Activated CD4-positive, alpha-beta T cell treated with anti-CD3 and anti-CD28 coated beads for 1 hour (primary cell): ENCODE data around the gene RCCD1.
"Not testable (repeated sequence)": the region's sequence is repeated elsewhere in the genome, so short reads cannot be mapped to it uniquely, and the experiment has no call there.

Source experiments
- DNase-seq: peaks from one replicate; pipeline ENCODE4 v3.0.0-alpha.2; 2020

The RCCD1 gene

DNA sequence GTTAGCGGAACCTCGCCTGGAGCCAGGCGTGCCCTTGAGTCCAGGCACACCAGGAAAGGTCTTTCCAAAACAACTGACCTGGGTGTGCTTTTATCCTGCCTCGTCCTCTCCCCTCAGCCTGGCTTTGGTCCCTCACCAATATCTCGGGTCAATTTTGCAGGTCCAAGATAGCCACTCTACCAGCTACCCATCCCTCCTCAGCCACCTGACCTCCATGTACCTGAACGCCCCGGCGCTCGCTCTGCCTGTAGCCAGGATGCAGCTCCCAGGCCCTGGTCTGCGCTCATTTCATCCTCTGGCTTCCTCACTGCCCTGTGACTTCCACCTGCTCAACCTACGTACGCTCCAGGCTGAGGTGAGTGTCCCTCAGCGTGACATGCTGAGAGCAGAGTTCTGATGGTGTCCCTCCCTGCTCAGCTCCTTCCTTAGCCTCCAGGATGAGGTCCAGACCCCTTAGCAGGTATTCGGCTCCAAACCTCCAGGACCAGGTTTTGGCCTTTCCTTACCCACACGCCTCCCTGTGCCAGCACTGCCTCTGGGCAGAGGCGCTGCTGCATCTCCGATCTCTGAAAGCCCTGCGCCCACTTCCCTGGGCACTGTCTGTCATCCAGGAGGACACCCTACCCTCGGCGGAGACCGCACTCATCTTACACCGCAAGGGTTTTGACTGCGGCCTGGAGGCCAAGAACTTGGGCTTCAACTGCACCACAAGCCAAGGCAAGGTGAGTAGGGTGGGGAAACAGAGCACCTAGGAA, 36.5 kb upstream of the RCCD1 start:
- no peak for DNase-seq

GRCh38 chr15:90918835-90919234, 35.8 kb upstream of the RCCD1 start:
- DNase-seq, result no peak

DNA sequence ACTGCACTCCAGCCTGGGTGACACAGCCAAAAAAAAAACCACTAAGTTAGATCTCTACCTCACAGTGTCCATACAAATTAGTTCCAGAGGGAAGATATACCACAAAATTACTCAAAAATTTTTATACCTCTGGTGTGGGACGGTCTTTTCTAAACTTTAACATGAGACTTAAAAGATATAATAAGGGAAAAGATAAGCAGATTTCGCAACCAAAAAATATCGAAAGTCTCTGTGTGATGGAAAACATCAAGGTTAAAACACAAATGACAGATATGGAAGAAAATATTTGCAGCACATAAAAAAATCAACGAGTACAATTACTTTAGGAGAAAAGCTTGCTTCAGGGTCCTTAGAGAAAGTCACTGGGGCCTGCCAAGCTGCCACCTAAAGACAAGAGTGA, 32.8 kb upstream of the RCCD1 start:
- no peak for DNase-seq

DNA sequence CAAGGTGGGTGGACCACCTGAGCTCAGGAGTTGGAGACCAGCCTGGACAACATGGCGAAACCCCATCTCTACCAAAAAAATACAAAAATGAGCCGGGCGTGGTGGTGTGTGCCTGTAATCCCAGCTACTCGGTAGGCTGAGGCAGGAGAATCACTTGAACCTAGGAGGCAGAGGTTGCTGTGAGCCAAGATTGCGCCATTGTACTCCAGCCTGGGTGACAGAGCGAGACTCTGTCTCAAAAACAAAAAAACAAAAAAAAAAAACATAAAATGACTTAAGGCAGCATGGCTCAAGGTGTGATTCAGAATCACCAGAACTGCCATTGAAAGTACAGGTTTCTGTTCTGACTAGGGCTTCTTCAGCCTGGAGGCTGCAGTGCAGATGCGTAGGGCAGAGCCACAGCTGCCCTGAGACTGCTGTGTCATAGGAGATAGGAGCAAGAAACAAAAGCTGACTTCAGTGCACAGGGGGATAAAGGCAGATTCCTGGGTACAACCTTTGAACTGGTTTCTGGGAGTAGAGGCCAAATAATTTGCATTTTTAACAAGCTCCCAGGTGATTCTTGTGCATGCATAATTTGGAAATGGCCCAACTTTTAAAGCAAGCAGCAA, 31.9 kb upstream of the RCCD1 start:
- DNase-seq, result not testable (repeated sequence)

DNA sequence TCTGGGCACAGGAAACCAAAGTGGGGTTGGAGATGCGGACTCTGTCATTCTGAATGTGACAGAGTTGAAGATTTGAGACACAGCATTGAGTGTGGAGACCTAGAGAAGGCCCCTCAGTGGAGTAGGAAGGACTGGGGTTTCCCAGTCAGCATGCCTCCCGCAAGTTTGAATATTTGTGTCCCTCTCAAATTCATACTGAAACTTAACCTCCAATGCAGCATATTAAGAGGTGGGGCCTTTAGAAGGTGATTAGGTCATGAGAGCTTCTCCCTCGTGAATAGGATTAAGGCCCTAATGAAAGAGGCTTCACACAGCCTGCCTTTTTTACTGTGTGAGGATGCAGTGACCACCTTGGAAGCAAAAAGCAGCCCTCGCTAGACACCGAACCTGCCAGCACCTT, 30.3 kb upstream of the RCCD1 start:
- DNase-seq, result no peak

DNA sequence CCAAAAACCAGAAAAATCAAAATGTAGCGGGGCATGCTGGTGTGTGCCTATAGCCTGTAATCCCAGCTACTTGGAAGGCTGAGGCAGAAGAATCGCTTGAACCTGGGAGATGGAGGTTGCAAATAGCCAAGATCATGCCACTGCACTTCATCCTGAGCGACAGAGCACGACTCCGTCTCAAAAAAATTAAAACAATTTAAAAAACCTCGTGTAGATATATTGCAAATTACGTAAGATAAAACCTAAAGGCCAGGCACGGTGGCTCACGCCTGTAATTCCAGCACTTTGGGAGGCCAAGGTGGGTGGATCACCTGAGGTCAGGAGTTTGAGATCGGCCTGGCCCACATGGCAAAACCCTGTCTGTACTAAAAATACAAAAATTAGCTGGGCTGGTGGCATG, 27.9 kb upstream of the RCCD1 start:
- not testable (repeated sequence) for DNase-seq

GRCh38 chr15:90928106-90928505, 26.6 kb upstream of the RCCD1 start:
- not testable (repeated sequence) for DNase-seq

DNA sequence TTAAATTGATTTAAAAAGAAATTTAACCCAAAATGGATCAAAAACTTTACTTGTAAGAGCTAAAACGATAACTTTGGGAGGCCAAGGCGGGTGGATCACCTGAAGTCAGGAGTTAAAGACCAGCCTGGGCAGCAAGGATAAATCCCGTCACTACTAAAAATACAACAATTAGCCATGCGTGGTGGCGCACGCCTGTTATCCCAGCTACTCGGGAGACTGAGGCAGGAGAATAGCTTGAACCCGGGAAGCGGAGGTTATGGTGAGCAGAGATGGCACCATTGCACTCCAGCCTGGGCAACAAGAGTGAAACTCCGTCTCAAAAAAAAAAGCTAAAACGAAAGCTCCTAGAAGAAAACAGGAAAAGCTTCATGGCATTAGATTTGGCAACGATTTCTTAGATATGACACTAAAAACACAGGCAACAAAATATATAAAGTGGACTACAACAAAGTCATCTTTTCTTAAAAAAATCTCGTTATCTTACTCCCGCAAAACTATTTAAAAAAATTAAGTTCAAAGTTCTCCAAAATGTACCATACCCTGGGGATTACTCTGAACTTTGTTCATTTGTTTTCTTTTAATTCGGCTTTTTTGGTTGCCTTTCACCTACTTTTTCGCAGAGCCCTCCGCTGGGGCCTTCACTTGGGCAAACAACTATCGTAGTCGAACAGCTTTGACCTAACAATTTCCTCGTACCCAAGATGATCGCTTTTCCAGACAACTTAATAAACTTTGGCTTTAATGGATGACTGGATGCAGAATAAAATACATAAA, 25.3 kb upstream of the RCCD1 start:
- no peak for DNase-seq

DNA sequence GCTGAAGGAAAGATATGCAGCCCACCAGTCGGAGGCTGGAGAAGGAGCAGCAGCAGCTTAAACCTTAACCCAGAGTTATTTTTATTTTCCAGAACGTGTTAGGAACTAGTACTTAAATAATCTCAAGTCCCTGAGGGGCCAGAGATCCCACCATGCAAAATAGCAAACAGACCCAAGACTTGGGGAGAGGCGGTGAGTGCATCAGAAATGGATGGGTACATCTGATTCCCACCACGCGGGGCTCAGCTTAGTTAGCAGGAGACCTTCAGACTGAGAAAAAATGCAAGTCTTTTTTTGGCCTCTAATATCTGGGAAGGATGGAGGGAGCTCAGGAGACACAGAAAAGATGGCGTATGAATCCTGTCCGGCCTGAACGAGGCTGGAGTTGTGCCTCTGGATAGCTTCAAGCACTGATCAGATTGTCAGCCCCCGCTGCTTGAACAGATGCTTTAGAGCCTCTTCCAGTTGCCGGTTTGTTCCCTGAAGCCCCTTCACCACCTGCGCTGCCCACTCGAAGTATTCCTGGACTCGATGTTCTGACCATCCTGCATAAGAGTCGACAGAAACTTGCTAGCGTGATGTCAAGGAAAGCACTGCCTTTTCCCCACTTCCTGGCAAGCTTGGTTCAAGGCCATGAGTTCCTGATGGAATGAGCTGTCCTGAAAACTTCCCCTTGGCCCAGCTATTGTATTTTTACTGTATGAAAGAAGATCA, 23.7 kb upstream of the RCCD1 start:
- DNase-seq, result no peak

DNA sequence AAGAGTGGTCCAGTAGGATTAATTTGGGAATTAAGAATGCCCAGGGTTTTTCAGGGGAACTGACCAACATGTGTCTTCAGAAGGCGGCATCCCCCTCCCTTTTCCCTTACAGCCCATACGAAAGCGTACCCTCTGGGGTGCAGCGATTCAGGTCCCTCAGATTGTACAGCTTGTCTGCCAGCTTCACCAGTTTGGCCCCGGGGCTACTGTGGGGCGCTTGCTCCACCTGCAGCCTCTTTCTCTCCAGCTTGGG, 23.2 kb upstream of the RCCD1 start:
- no peak for DNase-seq

- DNase-seq, result peak; percentile 81
Measured at GRCh38 chr15:90931828-90932659, 22.6 kb upstream of the RCCD1 start, which contains the start of gene HDDC3. TSS of gene HDDC3 (minus strand) at chr15:90932549. CDS start at chr15:90932540, 9 bp downstream.

DNA sequence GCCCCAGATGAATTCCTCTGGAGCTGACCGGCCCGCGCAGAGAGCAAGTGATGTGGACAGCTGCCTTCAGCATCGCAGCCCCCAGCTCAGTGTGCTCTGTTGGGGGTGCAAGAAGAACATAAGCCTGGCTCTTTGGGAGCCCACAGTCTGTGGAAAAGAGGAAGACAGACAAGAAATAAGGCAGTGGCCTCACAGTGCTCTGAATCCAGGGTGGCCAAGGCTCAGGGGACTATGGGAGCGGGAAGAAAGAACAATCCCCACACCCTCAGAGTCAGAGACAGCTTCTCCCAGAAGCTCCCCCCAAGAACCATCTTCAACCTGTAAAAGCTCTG, 22.1 kb upstream of the RCCD1 start:
- DNase-seq, result no peak

DNA sequence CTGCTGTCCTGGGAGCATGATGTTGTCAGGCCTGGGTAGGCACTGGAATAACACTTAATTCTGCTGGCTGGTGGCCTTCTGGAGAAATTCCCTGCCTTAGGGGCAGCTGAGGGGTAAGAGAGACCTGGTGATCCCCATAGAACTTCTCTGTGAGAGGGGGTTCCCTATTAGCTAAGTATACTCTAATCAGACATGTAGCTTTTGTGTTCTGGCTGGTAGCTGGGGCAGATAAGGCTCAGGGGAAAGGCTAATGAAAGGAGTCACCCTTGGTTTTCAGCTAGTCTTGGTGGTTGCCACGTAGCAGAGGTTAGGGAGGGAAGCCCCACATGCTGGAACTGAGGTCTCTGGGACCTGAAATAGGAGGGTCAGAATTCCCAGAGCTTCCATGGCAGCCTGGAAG, 21.4 kb upstream of the RCCD1 start:
- DNase-seq, result no peak

- peak; percentile 68 for DNase-seq
Measured at GRCh38 chr15:90934256-90934948, 20.3 kb upstream of the RCCD1 start.

DNA sequence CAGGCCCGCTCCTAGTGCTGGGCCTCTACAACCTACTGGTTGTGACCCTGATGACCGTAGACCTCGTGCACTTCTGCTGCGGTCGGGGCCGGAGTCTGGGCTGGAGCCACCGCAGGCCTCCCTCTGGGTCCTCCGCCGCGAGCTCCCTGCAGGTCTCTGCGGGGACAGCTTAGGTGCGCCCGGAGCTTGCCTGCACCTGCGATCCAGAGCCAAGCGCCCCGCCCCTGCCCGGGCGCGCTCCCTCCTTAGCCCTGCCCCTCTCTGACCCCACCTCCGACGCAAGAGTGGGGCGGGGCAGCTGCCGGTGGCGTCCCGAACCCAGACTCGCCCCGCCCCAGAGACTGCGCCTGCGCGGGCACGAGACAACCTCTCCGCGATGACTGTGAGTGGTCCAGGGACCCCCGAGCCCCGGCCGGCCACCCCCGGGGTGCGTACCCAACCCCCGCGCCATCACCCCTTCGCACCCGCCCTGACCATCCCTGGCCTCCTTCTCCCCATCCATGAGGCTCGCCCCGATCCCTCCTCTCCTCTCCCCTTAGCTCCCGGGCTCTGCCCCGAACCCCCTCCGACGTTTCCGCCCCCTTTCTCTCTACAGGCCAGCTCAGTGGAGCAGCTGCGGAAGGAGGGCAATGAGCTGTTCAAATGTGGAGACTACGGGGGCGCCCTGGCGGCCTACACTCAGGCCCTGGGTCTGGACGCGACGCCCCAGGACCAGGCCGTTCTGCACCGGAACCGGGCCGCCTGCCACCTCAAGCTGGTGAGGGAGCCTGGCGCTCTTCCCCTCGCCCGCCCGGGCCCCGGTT, 19.5 kb upstream of the RCCD1 start, which contains the start of gene UNC45A:
Gene UNC45A, plus strand, starts transcription at position 337 of the 803 bp plus-strand sequence. Its CDS starts 40 bp downstream, at position 377.
- peak; percentile 93 for DNase-seq

GRCh38 chr15:90936823-90937222, 17.9 kb upstream of the RCCD1 start:
- DNase-seq, result no peak

DNA sequence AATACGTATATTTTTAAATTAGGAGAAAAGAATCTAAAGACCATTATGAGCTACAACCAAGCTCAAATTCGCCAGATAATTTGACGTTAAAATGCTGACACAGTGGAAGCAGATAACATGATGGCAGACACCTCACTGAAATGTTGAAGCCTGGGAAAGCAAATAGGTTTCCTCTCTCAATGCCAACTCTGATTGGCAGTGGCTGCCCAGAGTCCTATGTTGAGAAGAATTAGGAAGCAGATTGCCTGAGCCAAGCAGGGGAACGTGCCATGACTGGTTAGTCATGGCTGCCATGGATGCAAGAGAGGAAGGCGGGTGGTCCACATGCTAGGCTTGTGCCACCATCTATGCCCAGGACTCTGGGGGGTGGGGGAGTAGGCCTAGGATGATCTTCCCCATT, 16.4 kb upstream of the RCCD1 start:
- DNase-seq, result no peak

DNA sequence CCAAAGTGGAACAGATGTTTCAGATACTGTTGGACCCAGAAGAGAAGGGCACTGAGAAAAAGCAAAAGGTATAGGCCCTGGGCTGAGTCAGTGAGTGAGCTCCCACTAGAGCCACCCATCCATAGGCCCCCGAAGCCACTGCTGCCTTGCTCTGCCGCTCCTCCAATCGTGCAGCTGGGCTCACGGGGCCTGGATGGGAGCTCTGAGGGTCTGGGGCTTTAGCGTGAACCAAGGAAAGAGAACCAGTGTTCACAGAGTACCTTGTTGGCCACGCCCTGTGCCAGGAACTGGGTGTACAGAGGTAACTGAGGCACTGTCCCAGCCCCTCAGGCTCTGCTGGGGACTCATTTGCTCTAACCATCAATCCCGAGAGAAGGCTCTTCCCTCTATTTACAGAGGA, 14.9 kb upstream of the RCCD1 start:
- no peak for DNase-seq

GRCh38 chr15:90941038-90941437, 13.6 kb upstream of the RCCD1 start:
- DNase-seq, result no peak

DNA sequence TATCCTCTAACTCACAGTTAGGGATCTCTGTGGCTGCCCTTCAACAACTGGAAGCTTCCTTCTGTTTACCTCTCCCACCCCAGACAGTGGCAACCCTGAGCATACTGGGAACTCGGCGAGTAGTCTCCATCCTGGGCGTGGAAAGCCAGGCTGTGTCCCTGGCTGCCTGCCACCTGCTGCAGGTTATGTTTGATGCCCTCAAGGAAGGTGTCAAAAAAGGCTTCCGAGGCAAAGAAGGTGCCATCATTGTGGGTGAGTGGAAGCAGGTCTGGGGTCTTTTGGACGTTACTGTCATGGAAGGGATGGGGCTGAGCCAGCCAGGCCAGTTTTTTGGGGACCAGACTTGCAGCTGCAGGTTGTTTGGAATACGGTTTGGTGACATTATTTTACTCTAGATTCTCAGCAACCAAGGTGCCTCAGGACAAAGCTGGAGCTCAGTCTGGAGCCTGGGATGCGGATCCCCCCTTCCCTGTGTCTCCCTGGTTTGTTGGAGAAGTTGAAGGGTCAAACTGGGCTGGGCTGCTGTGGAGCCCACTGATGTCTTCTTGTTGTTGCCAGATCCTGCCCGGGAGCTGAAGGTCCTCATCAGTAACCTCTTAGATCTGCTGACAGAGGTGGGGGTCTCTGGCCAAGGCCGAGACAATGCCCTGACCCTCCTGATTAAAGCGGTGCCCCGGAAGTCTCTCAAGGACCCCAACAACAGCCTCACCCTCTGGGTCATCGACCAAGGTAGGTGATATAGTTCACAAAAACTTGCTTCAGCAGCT, 12.1 kb upstream of the RCCD1 start:
- no peak for DNase-seq
